Measurements from ENCODE around the gene PSD4. TPM values are rescaled to one million over a fixed set of nuclear protein-coding genes. Genes with fewer than 3 reads are reported as not detected.
A peak's percentile ranks its signal among the peaks of the same experiment; 100 is the strongest.

PSD4 gene
- total and polyA plus RNA-seq, 2 of the 8 experiments (the other 6 are each of a cell fraction or from before 2014, with no cell fraction given): 0.53 to 1.2 TPM

GRCh38 chr2:113240150-113240914, 66.6 kb downstream of the PSD4 start:
- CTCF ChIA-PET (ENCODE audit: partially characterized antibody): interaction anchor here (0.7 to 5.5 kb wide), 13 partner anchors 8 to 150 kb away, joined by 3 to 37 read pairs (median 3); no protein-coding TSS in a partner anchor
- no peak overlapping the region for H4K5ac ChIP-seq (ENCODE audit: insufficient read length, low read depth, low read length)
- H2AFZ ChIP-seq (ENCODE audit: low read length): no peak overlapping the region
- H2BK12ac ChIP-seq (ENCODE audit: low read depth, low read length): peak overlapping the region; percentile 42; the same call in 1 of the 2 replicates
- no peaks in the 10 kb centered on the region for H3K79me2 ChIP-seq (ENCODE audit: control insufficient read depth in 1 of 2, insufficient read depth in 2 of 2, low read length in 2 of 2)
- H3K18ac ChIP-seq (ENCODE audit: extremely low read depth, low read length): no peak overlapping the region
- no peak overlapping the region for H3K14ac ChIP-seq (ENCODE audit: insufficient read length)
- DNase-seq (ENCODE audit: low read depth in 1 of 2, low spot score in 2 of 2) (no peak), FAIRE-seq (no peak)
- H3K27ac ChIP-seq (ENCODE audit: low read depth, low read length): no peak overlapping the region
- no peaks in the 10 kb centered on the region for H3K79me1 ChIP-seq (ENCODE audit: low read depth, low read length)
- H3K23me2 ChIP-seq (ENCODE audit: low read depth, low read length): no peaks in the 10 kb centered on the region
- H3K4me2 ChIP-seq (ENCODE audit: insufficient read depth in 1 of 2, low read depth in 2 of 2, low read length in 2 of 2): no peak overlapping the region
- POLR2A ChIA-PET (ENCODE audit: partially characterized antibody): no interaction called here
- no peaks in the 10 kb centered on the region for H3K36me3 ChIP-seq (ENCODE audit: control insufficient read depth in 2 of 4, insufficient read depth in 4 of 4, low read length in 3 of 4)
- no peak overlapping the region for H3K4me3 ChIP-seq (ENCODE audit: extremely low read depth in 1 of 4, insufficient read depth in 2 of 4, low read depth in 3 of 4, low read length in 4 of 4)
- peaks cover 0 to 5% of the 10 kb centered on the region in 2 experiments; a peak in 1 of 4 replicates for H3K9me3 ChIP-seq (ENCODE audit: insufficient read depth in 2 of 2, low read depth in 1 of 2, low read length in 1 of 2)
- no peak overlapping the region for H3K23ac ChIP-seq (ENCODE audit: insufficient read length)
- H4K91ac ChIP-seq (replicated peaks; ENCODE audit: insufficient read length, low read length): no peak overlapping the region
- WGBS, 2 experiments (ENCODE audit: extremely low coverage in 1 of 2, insufficient coverage in 1 of 2, insufficient read length in 1 of 2, insufficient replicate concordance in 2 of 2, low coverage in 1 of 2, low lambda C conversion rate in 2 of 2, missing lambda C conversion rate in 1 of 2): 78% methylated on average over 15 of the region's 15 CpGs; no CpG with 5 or more reads in 1 of the 2 experiments
- no peaks in the 10 kb centered on the region for H4K20me1 ChIP-seq (replicated peaks in 1 of 2; ENCODE audit: control insufficient read depth in 1 of 2, insufficient read depth in 2 of 2, low read length in 2 of 2)
- no peak overlapping the region for H2BK20ac ChIP-seq (ENCODE audit: low read length)
- no peak overlapping the region for H2BK15ac ChIP-seq (ENCODE audit: low read length)
- no peak overlapping the region for H3K9ac ChIP-seq (replicated peaks in 1 of 4; ENCODE audit: extremely low read depth in 1 of 4, low read depth in 3 of 4, low read length in 3 of 4)
- no peak overlapping the region for H2BK120ac ChIP-seq (replicated peaks; ENCODE audit: low read depth, low read length)
- H3K56ac ChIP-seq (replicated peaks; ENCODE audit: insufficient read length, low read depth, low read length): no peak overlapping the region
- no peak overlapping the region for H2BK5ac ChIP-seq (ENCODE audit: low read depth, low read length)
- no peak overlapping the region for H3K4ac ChIP-seq (replicated peaks; ENCODE audit: insufficient read length, low read depth, low read length)
- H3K27me3 ChIP-seq (replicated peaks in 1 of 4; ENCODE audit: control insufficient read depth in 3 of 4, extremely low read depth in 1 of 4, insufficient read depth in 3 of 4, low read length in 3 of 4): no peaks in the 10 kb centered on the region
- no peaks in the 10 kb centered on the region for H3K4me1 ChIP-seq (replicated peaks in 1 of 4; ENCODE audit: control insufficient read depth in 3 of 4, insufficient read depth in 4 of 4, low read length in 3 of 4)
- no peak overlapping the region for H4K8ac ChIP-seq (ENCODE audit: extremely low read depth, insufficient read depth, low read length)
- no peak overlapping the region for H2AK5ac ChIP-seq (ENCODE audit: low read depth, low read length)
- TF ChIP-seq, protein P1, sequence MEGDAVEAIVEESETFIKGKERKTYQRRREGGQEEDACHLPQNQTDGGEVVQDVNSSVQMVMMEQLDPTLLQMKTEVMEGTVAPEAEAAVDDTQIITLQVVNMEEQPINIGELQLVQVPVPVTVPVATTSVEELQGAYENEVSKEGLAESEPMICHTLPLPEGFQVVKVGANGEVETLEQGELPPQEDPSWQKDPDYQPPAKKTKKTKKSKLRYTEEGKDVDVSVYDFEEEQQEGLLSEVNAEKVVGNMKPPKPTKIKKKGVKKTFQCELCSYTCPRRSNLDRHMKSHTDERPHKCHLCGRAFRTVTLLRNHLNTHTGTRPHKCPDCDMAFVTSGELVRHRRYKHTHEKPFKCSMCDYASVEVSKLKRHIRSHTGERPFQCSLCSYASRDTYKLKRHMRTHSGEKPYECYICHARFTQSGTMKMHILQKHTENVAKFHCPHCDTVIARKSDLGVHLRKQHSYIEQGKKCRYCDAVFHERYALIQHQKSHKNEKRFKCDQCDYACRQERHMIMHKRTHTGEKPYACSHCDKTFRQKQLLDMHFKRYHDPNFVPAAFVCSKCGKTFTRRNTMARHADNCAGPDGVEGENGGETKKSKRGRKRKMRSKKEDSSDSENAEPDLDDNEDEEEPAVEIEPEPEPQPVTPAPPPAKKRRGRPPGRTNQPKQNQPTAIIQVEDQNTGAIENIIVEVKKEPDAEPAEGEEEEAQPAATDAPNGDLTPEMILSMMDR (IDR thresholded peaks at IDR 0.05; ENCODE audit: control extremely low read depth in 1 of 3, insufficient read depth in 1 of 3, low read depth in 1 of 3, low read length in 3 of 3): no peak
- TF ChIP-seq SRF (IDR thresholded peaks at IDR 0.05; ENCODE audit: low read depth, low read length): no peak
- TF ChIP-seq RAD21 (IDR thresholded peaks at IDR 0.05 in 1 of 2, conservative IDR thresholded peaks at IDR 0.05 in 1 of 2; ENCODE audit: low read depth in 2 of 2, low read length in 2 of 2): no peak
- TF ChIP-seq ZNF274 (IDR thresholded peaks at IDR 0.05; ENCODE audit: borderline replicate concordance, extremely low read depth, low read length): no peak
- TF ChIP-seq SAP30 (IDR thresholded peaks at IDR 0.05; ENCODE audit: insufficient read depth, insufficient replicate concordance, low read length): no peak
- TF ChIP-seq, protein P2, sequence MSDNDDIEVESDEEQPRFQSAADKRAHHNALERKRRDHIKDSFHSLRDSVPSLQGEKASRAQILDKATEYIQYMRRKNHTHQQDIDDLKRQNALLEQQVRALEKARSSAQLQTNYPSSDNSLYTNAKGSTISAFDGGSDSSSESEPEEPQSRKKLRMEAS (IDR thresholded peaks at IDR 0.05): no peak
- TF ChIP-seq CBX5 (IDR thresholded peaks at IDR 0.05; ENCODE audit: low read depth, low read length): no peak
- TF ChIP-seq NANOG (IDR thresholded peaks at IDR 0.05; ENCODE audit: insufficient read depth, low read depth, low read length, poor library complexity, severe bottlenecking): no peak
